GM12878 (cell line): ENCODE results near the gene ARHGDIG. TPM values are rescaled to one million over a fixed set of nuclear protein-coding genes. Genes with fewer than 3 reads are reported as not detected.

Source experiments
- ATAC-seq: fragments of 200-7000 bp; cut with Tn5 transposase; 3 replicates; pipeline ENCODE4 v1.9.1; 2020; ENCODE audit warnings: mild to moderate bottlenecking, moderate library complexity
- BruUV-seq: library from RNA; stranded (reverse); fragments of 400-500 nt; replicated peaks from 2 replicates; lab custom pipeline; 2021; lab: Mats Ljungman, UMichigan
- CTCF ChIA-PET: fragments of 300-600 bp; sonication (Branson Sonifier 250); formaldehyde crosslinking; extraction: SDS; loops from one replicate; lab custom pipeline; 2021; ENCODE audit warnings: inconsistent platforms; lab: Yijun Ruan, JAX
- POLR2A ChIA-PET: fragments of 350-600 bp; formaldehyde crosslinking; extraction: SDS; loops from one replicate; lab custom pipeline; 2021; ENCODE audit warnings: inconsistent platforms; lab: Charles Lee
- RAD21 ChIA-PET: fragments of 300-600 bp; sonication (Branson Sonifier 250); formaldehyde crosslinking; loops from one replicate; lab custom pipeline; 2023; ENCODE audit warnings: antibody characterized with exemption; ENCODE audit not compliant: unreplicated experiment; lab: Charles Lee
- SMC1A ChIA-PET: fragments of 300-600 bp; sonication (Branson Sonifier 250); formaldehyde crosslinking; loops from one replicate; lab custom pipeline; 2023; ENCODE audit not compliant: unreplicated experiment, uncharacterized antibody; lab: Charles Lee
- DNase-seq: peaks from one replicate; pipeline ENCODE4 v3.0.0-alpha.2; 2011; ENCODE audit warnings: low read depth, low spot score
- FAIRE-seq: peaks from 3 replicates; lab custom pipeline; 2011; peaks lifted over from hg19 to GRCh38; lab: Jason Lieb, UNC
- H2AFZ ChIP-seq: 2 replicates; pipeline ENCODE4 v1.6.0; 2011; ENCODE audit warnings: low read depth, low read length, control low read depth; ENCODE audit not compliant: control insufficient read depth
- H3K27ac ChIP-seq: 2 replicates; pipeline ENCODE4 v1.5.1; 2011; ENCODE audit warnings: control low read depth; ENCODE audit not compliant: control insufficient read depth, insufficient read depth
- H3K27me3 ChIP-seq, 2 experiments: replicated peaks in 1 of 2; 2 replicates each; pipeline versions ENCODE4 v1.6.0 to v1.6.1; 2011; ENCODE audit warnings: low read length in 1 of 2; ENCODE audit not compliant: control insufficient read depth in 2 of 2, insufficient read depth in 2 of 2
- H3K36me3 ChIP-seq, 2 experiments: 2 replicates each; pipeline ENCODE4 v1.5.1; 2011; ENCODE audit warnings: low read length in 1 of 2; ENCODE audit not compliant: control insufficient read depth in 2 of 2, insufficient read depth in 2 of 2
- H3K4me1 ChIP-seq: 2 replicates; pipeline ENCODE4 v1.6.1; 2011; ENCODE audit warnings: mild to moderate bottlenecking, low read length, moderate library complexity, mixed read lengths; ENCODE audit not compliant: control insufficient read depth, insufficient read depth
- H3K4me2 ChIP-seq: 2 replicates; pipeline ENCODE4 v1.6.0; 2011; ENCODE audit warnings: control low read depth; ENCODE audit not compliant: control insufficient read depth, insufficient read depth
- H3K4me3 ChIP-seq: fragments of 200-600 bp; sonication (generic); 2 replicates; pipeline ENCODE4 v1.5.1; 2016
- H3K79me2 ChIP-seq: 2 replicates; pipeline ENCODE4 v1.6.0; 2011; ENCODE audit warnings: low read length; ENCODE audit not compliant: control insufficient read depth, insufficient read depth
- H3K9ac ChIP-seq: 2 replicates; pipeline ENCODE4 v1.8.0; 2011; ENCODE audit warnings: low read length, control low read depth, mixed read lengths; ENCODE audit not compliant: control insufficient read depth, insufficient read depth
- H3K9me3 ChIP-seq: replicated peaks from 3 replicates; pipeline ENCODE4 v1.5.1; 2011; ENCODE audit warnings: mild to moderate bottlenecking, low read length; ENCODE audit not compliant: control insufficient read depth, insufficient read depth
- H4K20me1 ChIP-seq: 2 replicates; pipeline ENCODE4 v1.6.0; 2011; ENCODE audit not compliant: control insufficient read depth, insufficient read depth
- BCL3 ChIP-seq: IDR thresholded peaks from 2 replicates; pipeline ENCODE4 v1.6.1; 2011; ENCODE audit warnings: borderline replicate concordance, low read depth, mild to moderate bottlenecking, moderate library complexity, low read length; ENCODE audit not compliant: insufficient read depth, poor library complexity, severe bottlenecking
- EP300 ChIP-seq, 2 experiments: fragments of 150-350 bp in 1 of 2; IDR thresholded peaks; 2 replicates each; pipeline ENCODE4 v1.6.1; 2011 to 2012; ENCODE audit warnings: low read depth in 2 of 2, low read length in 2 of 2, borderline replicate concordance in 1 of 2, improper control_type of control experiment in 1 of 2, inconsistent platforms in 1 of 2; ENCODE audit not compliant: control insufficient read depth in 1 of 2
- PBX3 ChIP-seq: IDR thresholded peaks from 2 replicates; pipeline ENCODE4 v1.6.1; 2011; ENCODE audit warnings: mild to moderate bottlenecking, low read depth, low read length, moderate library complexity; ENCODE audit not compliant: insufficient replicate concordance
- WGBS: methylation state at CpG from one replicate; pipeline ENCODE4 v1.1.6; 2016; ENCODE audit warnings: low lambda C conversion rate; ENCODE audit not compliant: insufficient replicate concordance, insufficient coverage; ENCODE audit errors: missing lambda C conversion rate; 5-methylcytosine and 5-hydroxymethylcytosine counted together
- in situ Hi-C: fragments of 300-500 bp; cut with MboI; formaldehyde crosslinking; loops from 9 replicates; pipeline ENCODE4 v1.14.3; 2018; ENCODE audit warnings: mixed read lengths
- intact Hi-C: fragments of 100-400 bp; cut with micrococcal nuclease; formaldehyde crosslinking; loops from one replicate; pipeline ENCODE4 v1.14.2; 2022; ENCODE audit not compliant: unreplicated experiment
- polyA plus RNA-seq, 11 experiments: library from polyadenylated mRNA; depleted of rRNA in 4 of 11; unstranded in 6 of 11; stranded (reverse) in 5 of 11; fragments of >200 nt; fragmentation: Nextera tagmentation in 4 of 11; fragmentation: Illumina TruSeq in 1 of 11; extraction: Ambion mirVana in 4 of 11; extraction: Trizol in 1 of 11; gene quantifications; 1 replicate in 1 of 11; 2 replicates in 10 of 11; pipeline versions ENCODE4 v1.2.1 to v1.2.3, GENCODE V29; 2011 to 2016; ENCODE audit warnings: inconsistent platforms in 2 of 11, missing spikeins in 2 of 11, low read depth in 1 of 11
- total RNA-seq, 4 experiments: library from RNA; depleted of rRNA in 3 of 4; stranded (reverse); fragments of >200 nt in 3 of 4; fragmentation: Illumina TruSeq in 1 of 4; extraction: Trizol in 1 of 4; gene quantifications; 2 replicates each; pipeline versions ENCODE4 v1.2.1 to v1.2.3, GENCODE V29; 2013 to 2021
- TF ChIP-seq, protein P1 (sequence below): fragments of 450-650 bp; formaldehyde crosslinking; IDR thresholded peaks from 2 replicates; pipeline ENCODE4 v1.4.0; 2020; ENCODE audit warnings: mild to moderate bottlenecking, moderate library complexity
- TF ChIP-seq, protein P2 (sequence below): fragments of 450-650 bp; IDR thresholded peaks from 2 replicates; pipeline ENCODE4 v1.6.1; 2016; ENCODE audit warnings: mild to moderate bottlenecking, moderate library complexity, borderline replicate concordance

Gene ARHGDIG
- total and polyA plus RNA-seq, 10 of the 15 experiments (the other 5 are each of a cell fraction or from before 2014, with no cell fraction given) = not detected

DNA sequence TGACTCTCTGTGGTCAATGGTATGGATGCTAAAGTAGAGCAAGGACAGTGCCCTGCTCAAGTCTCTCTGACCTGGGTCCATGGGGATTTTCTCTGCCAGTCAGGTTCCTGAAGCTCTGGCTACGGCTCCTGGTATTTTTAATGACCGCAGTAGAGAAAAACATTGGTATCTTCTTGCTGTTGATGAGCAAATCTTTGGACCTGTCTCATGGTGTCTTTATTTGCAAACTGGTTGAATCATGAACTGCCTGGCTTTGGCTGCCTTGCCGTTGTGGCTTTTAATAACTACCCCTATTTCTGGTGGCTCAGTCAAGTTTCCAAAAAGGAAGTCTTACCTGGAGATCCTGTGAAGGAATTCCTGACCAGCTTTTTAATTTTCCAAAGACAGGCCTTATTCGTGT is 37.0 kb upstream of the ARHGDIG start:
- FAIRE-seq = no peak

More for the DNA sequence above, 37.0 kb upstream of the ARHGDIG start:
- no peak overlapping the region for H3K9ac ChIP-seq
- intact Hi-C loops (no loop called here), in situ Hi-C loops (no loop called here)
- no peak for DNase-seq
- H4K20me1 ChIP-seq = no peaks in the 10 kb centered on the region
- POLR2A ChIA-PET = no interaction called here
- no peak overlapping the region for H3K27ac ChIP-seq
- TF ChIP-seq, protein P1, sequence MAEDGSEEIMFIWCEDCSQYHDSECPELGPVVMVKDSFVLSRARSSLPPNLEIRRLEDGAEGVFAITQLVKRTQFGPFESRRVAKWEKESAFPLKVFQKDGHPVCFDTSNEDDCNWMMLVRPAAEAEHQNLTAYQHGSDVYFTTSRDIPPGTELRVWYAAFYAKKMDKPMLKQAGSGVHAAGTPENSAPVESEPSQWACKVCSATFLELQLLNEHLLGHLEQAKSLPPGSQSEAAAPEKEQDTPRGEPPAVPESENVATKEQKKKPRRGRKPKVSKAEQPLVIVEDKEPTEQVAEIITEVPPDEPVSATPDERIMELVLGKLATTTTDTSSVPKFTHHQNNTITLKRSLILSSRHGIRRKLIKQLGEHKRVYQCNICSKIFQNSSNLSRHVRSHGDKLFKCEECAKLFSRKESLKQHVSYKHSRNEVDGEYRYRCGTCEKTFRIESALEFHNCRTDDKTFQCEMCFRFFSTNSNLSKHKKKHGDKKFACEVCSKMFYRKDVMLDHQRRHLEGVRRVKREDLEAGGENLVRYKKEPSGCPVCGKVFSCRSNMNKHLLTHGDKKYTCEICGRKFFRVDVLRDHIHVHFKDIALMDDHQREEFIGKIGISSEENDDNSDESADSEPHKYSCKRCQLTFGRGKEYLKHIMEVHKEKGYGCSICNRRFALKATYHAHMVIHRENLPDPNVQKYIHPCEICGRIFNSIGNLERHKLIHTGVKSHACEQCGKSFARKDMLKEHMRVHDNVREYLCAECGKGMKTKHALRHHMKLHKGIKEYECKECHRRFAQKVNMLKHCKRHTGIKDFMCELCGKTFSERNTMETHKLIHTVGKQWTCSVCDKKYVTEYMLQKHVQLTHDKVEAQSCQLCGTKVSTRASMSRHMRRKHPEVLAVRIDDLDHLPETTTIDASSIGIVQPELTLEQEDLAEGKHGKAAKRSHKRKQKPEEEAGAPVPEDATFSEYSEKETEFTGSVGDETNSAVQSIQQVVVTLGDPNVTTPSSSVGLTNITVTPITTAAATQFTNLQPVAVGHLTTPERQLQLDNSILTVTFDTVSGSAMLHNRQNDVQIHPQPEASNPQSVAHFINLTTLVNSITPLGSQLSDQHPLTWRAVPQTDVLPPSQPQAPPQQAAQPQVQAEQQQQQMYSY (CRISPR knock-in tag) = no peak
- TF ChIP-seq PBX3 (peak; percentile 7), BCL3 (peak; percentile 70), EP300 (IDR thresholded peaks at IDR 0.05; ENCODE audit: borderline replicate concordance in 1 of 2, control insufficient read depth in 1 of 2, low read depth in 2 of 2, low read length in 2 of 2) (no peak)
- TF ChIP-seq, protein P2, sequence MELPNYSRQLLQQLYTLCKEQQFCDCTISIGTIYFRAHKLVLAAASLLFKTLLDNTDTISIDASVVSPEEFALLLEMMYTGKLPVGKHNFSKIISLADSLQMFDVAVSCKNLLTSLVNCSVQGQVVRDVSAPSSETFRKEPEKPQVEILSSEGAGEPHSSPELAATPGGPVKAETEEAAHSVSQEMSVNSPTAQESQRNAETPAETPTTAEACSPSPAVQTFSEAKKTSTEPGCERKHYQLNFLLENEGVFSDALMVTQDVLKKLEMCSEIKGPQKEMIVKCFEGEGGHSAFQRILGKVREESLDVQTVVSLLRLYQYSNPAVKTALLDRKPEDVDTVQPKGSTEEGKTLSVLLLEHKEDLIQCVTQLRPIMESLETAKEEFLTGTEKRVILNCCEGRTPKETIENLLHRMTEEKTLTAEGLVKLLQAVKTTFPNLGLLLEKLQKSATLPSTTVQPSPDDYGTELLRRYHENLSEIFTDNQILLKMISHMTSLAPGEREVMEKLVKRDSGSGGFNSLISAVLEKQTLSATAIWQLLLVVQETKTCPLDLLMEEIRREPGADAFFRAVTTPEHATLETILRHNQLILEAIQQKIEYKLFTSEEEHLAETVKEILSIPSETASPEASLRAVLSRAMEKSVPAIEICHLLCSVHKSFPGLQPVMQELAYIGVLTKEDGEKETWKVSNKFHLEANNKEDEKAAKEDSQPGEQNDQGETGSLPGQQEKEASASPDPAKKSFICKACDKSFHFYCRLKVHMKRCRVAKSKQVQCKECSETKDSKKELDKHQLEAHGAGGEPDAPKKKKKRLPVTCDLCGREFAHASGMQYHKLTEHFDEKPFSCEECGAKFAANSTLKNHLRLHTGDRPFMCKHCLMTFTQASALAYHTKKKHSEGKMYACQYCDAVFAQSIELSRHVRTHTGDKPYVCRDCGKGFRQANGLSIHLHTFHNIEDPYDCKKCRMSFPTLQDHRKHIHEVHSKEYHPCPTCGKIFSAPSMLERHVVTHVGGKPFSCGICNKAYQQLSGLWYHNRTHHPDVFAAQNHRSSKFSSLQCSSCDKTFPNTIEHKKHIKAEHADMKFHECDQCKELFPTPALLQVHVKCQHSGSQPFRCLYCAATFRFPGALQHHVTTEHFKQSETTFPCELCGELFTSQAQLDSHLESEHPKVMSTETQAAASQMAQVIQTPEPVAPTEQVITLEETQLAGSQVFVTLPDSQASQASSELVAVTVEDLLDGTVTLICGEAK = no peak
- H2AFZ ChIP-seq = no peak overlapping the region
- H3K4me3 ChIP-seq = no peak overlapping the region
- ATAC-seq = no peak
- RAD21 ChIA-PET = interaction anchor here (1.0 kb wide), 1 partner anchor 8 kb away, joined by 4 read pairs; the partner anchor contains the start of gene FAM234A
- WGBS = 100% methylated on average over 4 of the region's 4 CpGs
- H3K79me2 ChIP-seq = no peaks in the 10 kb centered on the region; the same call in 1 of the 2 replicates
- peaks cover 23% of the 10 kb centered on the region for H3K4me1 ChIP-seq
- no peaks in the 10 kb centered on the region; a peak in 1 of 4 replicates for H3K36me3 ChIP-seq
- H3K27me3 ChIP-seq = no peaks in the 10 kb centered on the region
- BruUV-seq = no TSS peak
- SMC1A ChIA-PET = interaction anchor here (1.1 kb wide), 2 partner anchors 10 to 14 kb away, joined by 3 to 5 read pairs; partner anchors contain the start of gene LUC7L
- no peak overlapping the region for H3K4me2 ChIP-seq
- CTCF ChIA-PET = interaction anchor here (1.8 kb wide), 1 partner anchor 8 kb away, joined by 6 read pairs; the partner anchor contains the start of gene FAM234A
- no peaks in the 10 kb centered on the region for H3K9me3 ChIP-seq
